Omental fat pad (tissue), 4 donors: ENCODE results near the gene PRPF31. TPM values are rescaled to one million over a fixed set of nuclear protein-coding genes. Genes with fewer than 3 reads are reported as not detected.

ENCODE experiments used
- ATAC-seq: fragments of 150-250 bp; one replicate; pipeline ENCODE4 v1.9.1; 2016; ENCODE audit warnings: mild to moderate bottlenecking, moderate library complexity; ENCODE audit not compliant: low FRiP score
- DNase-seq: peaks from one replicate; pipeline ENCODE4 v3.0.0-alpha.2; 2019; ENCODE audit warnings: low spot score
- CTCF ChIP-seq, 3 donors: fragments of 450-650 bp; IDR thresholded peaks; one replicate each; pipeline ENCODE4 v1.5.1; 2016 to 2017; ENCODE audit warnings: antibody characterized with exemption in 3 of 3, mild to moderate bottlenecking in 3 of 3, moderate library complexity in 2 of 3
- total RNA-seq, 4 donors: library from RNA; depleted of rRNA; stranded (reverse); fragments of >200 nt; gene quantifications; one replicate each; pipeline ENCODE4 v1.1.0, GENCODE V29; 2016

Gene PRPF31
- total RNA-seq, 4 donors from 2014 or later, result 33.8 to 50.1 (median 39.7) TPM

DNA sequence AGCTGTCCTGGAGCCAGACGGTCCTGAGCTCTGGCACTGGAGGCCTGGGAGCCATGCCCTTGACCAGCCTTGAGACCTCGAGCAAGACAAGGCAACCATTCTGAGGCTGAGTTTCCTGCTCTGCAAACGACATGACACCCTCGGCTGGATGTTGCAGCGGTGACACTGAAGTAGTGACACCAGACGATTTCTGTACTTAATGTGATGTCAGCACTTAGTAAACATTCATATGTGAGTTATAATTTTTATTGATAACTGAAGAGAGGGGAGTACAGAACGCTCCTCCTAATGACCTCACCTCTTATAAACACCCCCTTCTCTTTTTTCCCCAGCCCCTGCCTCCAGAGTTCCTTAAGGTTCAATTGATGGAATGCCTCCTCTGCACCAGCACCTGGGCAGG is 7.1 kb upstream of the PRPF31 start:
- DNase-seq (no peak), ATAC-seq (no peak)
- no peak for TF ChIP-seq CTCF (IDR thresholded peaks at IDR 0.05)

DNA sequence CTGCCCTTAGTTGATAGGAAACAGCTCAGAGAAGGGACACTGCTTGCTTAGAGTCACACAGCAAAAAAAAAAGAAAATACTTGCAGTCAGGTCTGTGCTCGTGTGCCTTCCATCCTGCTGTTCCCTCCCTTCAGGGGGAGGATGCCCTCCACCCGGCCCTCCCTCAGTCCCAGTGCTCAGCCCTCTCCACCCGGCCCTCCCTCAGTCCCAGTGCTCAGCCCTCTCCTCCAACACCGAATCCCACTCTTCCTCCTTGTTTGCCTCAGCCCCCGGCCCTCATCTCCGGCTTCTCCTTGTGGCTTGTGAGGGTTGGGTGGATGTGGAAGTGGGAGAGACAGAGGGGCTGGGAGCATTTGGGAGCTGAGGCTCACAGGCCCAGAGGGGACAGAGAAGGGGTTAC is 5.9 kb upstream of the PRPF31 start:
- ATAC-seq (no peak), DNase-seq (no peak)
- no peak for TF ChIP-seq CTCF (IDR thresholded peaks at IDR 0.05)

GRCh38 chr19:54114340-54115108 is 1.0 kb upstream of the PRPF31 start:
- TF ChIP-seq CTCF (IDR thresholded peaks at IDR 0.05), result no peak
- no peak for ATAC-seq
- DNase-seq, result no peak

DNA sequence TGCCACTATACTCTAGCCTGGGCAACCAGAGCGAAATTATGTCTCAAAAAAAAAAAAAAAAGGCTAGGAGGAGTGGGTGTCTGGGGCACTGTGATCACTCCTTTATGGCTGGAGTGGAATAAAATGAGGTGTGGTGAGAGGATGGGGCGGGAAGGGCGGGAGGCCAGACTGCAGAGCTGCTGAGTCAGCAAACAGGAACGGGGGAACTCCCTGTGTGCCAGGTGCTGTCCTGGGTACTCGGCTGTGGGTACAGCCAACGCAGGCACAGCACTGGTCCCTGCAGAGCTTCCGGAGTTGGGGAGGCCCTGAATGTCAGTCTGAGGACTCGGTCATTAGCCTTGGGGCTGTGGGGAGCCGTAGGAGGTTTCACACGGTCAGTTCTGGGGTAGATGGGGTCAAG is 5.7 kb downstream of the PRPF31 start:
- no peak for TF ChIP-seq CTCF (IDR thresholded peaks at IDR 0.05)
- no peak for ATAC-seq
- DNase-seq, result no peak

- DNase-seq (no peak), ATAC-seq (no peak)
- TF ChIP-seq CTCF (IDR thresholded peaks at IDR 0.05), result no peak
Observed at GRCh38 chr19:54123682-54124081, 8.1 kb downstream of the PRPF31 start.

DNA sequence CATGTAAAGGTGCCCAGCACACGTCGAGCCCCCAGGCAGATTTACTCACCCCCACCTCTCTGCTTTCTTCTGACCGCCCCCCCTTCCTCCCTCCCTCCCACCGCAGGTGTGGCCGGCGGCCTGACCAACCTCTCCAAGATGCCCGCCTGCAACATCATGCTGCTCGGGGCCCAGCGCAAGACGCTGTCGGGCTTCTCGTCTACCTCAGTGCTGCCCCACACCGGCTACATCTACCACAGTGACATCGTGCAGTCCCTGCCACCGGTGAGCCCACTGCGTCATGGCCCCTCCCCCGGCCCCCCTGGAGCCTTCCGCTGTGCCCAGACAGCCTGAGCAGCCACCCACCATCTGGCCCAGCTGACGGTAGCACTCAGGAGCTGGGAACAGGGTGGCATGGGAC is 8.8 kb downstream of the PRPF31 start:
- no peak for DNase-seq
- no peak for TF ChIP-seq CTCF (IDR thresholded peaks at IDR 0.05)
- no peak for ATAC-seq

- TF ChIP-seq CTCF (IDR thresholded peaks at IDR 0.05), result no peak
- ATAC-seq (no peak), DNase-seq (no peak)
Observed at GRCh38 chr19:54125713-54126112, 10.2 kb downstream of the PRPF31 start.
